Lung (tissue), 12 donors: Measurements from ENCODE around the gene RIC1. TPM values are rescaled to one million over a fixed set of nuclear protein-coding genes. Genes with fewer than 3 reads are reported as not detected.

Experiments
- ATAC-seq: fragments of 200-7000 bp; cut with Tn5 transposase; one replicate; pipeline ENCODE4 v1.9.1; 2020; ENCODE audit warnings: moderate number of reproducible peaks; ENCODE audit not compliant: insufficient read depth, low FRiP score
- DNase-seq, 3 donors: peaks; one replicate each; pipeline ENCODE4 v3.0.0-alpha.2; 2013 to 2017
- H3K27ac ChIP-seq, 2 donors: one replicate each; pipeline ENCODE4 v1.5.1; 2013; ENCODE audit warnings: mild to moderate bottlenecking in 2 of 2, moderate library complexity in 2 of 2, control low read depth in 1 of 2, inconsistent platforms in 1 of 2, low read depth in 1 of 2, low read length in 1 of 2
- H3K27me3 ChIP-seq, 3 donors: one replicate each; pipeline ENCODE4 v1.5.1; 2013; ENCODE audit warnings: low read length in 2 of 3; ENCODE audit not compliant: control insufficient read depth in 3 of 3, insufficient read depth in 3 of 3
- H3K36me3 ChIP-seq, 4 donors: one replicate each; pipeline ENCODE4 v1.5.1; 2013; ENCODE audit warnings: low read length in 4 of 4, mild to moderate bottlenecking in 1 of 4, moderate library complexity in 1 of 4; ENCODE audit not compliant: control insufficient read depth in 4 of 4, insufficient read depth in 4 of 4
- H3K4me1 ChIP-seq, 5 donors: one replicate each; pipeline ENCODE4 v1.5.1; 2013; ENCODE audit warnings: low read length in 5 of 5, mild to moderate bottlenecking in 2 of 5, moderate library complexity in 1 of 5; ENCODE audit not compliant: control insufficient read depth in 5 of 5, insufficient read depth in 5 of 5
- H3K4me3 ChIP-seq: one replicate; pipeline ENCODE4 v1.5.1; 2013; ENCODE audit warnings: mild to moderate bottlenecking, control low read depth, moderate library complexity
- H3K9ac ChIP-seq, 2 donors: one replicate each; pipeline ENCODE4 v1.5.1; 2013; ENCODE audit warnings: low read length in 2 of 2, control low read depth in 1 of 2; ENCODE audit not compliant: insufficient read depth in 1 of 2
- H3K9me3 ChIP-seq, 4 donors: one replicate each; pipeline ENCODE4 v1.5.1; 2013; ENCODE audit warnings: low read length in 3 of 4, mild to moderate bottlenecking in 1 of 4, moderate library complexity in 1 of 4; ENCODE audit not compliant: control insufficient read depth in 4 of 4, insufficient read depth in 3 of 4
- WGBS, 2 donors: extraction: QIAGEN DNeasy Blood & Tissue Kit; methylation state at CpG; one replicate each; pipeline ENCODE4 v1.1.7; 2013; 5-methylcytosine and 5-hydroxymethylcytosine counted together
- polyA plus RNA-seq, 2 donors: library from polyadenylated mRNA; stranded (reverse); fragments of 200-250 nt; gene quantifications; one replicate each; pipeline ENCODE4 v1.2.1, GENCODE V29; 2013
- total RNA-seq, 2 donors: library from RNA; depleted of rRNA in 1 of 2; stranded (reverse); fragments of >200 nt in 1 of 2; gene quantifications; one replicate each; pipeline ENCODE4 v1.2.1, GENCODE V29; 2014 to 2021
- TF ChIP-seq, protein P1 (sequence below): IDR thresholded peaks from 2 replicates; pipeline ENCODE4 v1.5.1; 2012; ENCODE audit warnings: mild to moderate bottlenecking; ENCODE audit errors: control extremely low read depth, extremely low read depth
- donor health status: control.
- donor health status: control.
- donor health status: Bipolar disorder and iron deficiency.
- donor health status: healthy.
- donor health status: DM: yes; HTN: yes; CAD: no.

RIC1 gene
- total and polyA plus RNA-seq, 4 donors: 3.5 to 46.0 (median 14.4) TPM

DNA sequence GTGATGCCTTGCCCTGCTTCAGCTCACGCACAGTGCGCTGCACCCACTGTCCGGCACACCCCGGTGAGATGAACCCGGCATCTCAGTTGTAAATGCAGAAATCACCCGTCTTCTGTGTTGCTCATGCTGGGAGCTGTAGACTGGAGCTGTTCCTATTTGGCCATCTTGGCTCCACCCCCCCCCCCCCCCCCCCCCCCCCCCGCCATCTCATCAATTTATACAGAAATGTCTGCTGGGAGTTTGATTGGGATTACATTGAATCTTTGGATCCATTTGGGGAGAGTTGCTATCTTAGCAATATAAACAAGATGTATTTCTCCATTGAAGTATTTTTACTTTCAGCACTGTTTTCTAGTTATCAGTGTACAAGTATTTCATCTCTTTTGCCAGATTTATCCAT lies 55.2 kb downstream of the RIC1 start:
- TF ChIP-seq, protein P1, sequence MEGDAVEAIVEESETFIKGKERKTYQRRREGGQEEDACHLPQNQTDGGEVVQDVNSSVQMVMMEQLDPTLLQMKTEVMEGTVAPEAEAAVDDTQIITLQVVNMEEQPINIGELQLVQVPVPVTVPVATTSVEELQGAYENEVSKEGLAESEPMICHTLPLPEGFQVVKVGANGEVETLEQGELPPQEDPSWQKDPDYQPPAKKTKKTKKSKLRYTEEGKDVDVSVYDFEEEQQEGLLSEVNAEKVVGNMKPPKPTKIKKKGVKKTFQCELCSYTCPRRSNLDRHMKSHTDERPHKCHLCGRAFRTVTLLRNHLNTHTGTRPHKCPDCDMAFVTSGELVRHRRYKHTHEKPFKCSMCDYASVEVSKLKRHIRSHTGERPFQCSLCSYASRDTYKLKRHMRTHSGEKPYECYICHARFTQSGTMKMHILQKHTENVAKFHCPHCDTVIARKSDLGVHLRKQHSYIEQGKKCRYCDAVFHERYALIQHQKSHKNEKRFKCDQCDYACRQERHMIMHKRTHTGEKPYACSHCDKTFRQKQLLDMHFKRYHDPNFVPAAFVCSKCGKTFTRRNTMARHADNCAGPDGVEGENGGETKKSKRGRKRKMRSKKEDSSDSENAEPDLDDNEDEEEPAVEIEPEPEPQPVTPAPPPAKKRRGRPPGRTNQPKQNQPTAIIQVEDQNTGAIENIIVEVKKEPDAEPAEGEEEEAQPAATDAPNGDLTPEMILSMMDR: no peak
- ATAC-seq (no peak), DNase-seq (peak in 1 of 3 donors; percentile 12)
- Histone ChIP-seq H3K27ac (no peak overlapping the region), H3K4me1 (peaks cover 0 to 2% (median 0%) of the 10 kb centered on the region in 5 donors), H3K9me3 (no peaks in the 10 kb centered on the region), H3K9ac (no peak overlapping the region), H3K36me3 (no peaks in the 10 kb centered on the region), H3K4me3 (no peak overlapping the region), H3K27me3 (no peaks in the 10 kb centered on the region)
- WGBS, 2 donors: 96 to 97% methylated on average over 7 of the region's 7 CpGs

DNA sequence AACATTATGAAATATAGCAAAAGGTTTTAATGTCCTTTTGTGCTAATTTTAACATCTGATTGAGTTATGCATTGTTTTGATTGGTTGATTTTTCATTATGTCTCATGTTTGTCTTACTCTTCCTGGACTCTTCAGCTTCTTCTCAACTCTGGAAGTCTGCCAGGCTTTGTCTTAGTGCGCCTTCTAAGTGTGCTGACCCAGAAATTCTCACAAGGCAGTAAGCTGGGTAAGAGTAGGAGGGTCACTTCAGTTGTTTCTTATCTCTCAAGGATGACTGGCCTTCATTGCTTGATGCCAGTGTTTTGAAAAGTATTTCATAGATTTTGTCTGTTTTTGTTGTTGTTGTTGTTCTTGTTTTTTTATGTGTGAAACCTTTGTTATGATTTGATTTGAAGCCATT lies 59.2 kb downstream of the RIC1 start:
- no peak for ATAC-seq
- H3K4me3 ChIP-seq: no peak overlapping the region
- H3K9me3 ChIP-seq: no peaks in the 10 kb centered on the region
- H3K4me1 ChIP-seq: peaks cover 0 to 2% (median 0%) of the 10 kb centered on the region in 5 donors
- no peaks in the 10 kb centered on the region for H3K27me3 ChIP-seq
- peak in 1 of 3 donors; percentile 53 for DNase-seq
- WGBS, 2 donors: 54 to 82% methylated on average over 1 of the region's 1 CpG
- no peak overlapping the region for H3K9ac ChIP-seq
- TF ChIP-seq, protein P1: no peak
- no peak overlapping the region for H3K27ac ChIP-seq
- H3K36me3 ChIP-seq: no peaks in the 10 kb centered on the region

DNA sequence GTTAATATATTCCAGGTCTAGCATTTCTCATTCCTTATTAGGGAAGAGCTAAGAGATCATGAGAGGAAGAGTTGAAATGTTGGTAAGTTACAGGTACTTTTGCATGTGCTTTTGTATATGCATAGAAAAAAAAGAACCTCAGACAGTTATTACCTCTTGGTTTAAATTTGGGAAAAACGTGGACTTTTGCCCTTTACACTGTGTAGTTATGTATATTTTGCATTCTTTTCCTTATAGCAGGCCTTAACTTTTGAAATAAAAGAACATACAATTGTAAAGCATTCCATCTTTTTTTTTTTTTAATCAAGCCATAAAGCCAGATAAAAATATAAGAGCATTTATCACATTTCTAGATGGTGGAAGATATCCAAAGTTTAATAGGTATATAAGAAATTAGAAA lies 61.4 kb downstream of the RIC1 start:
- Histone ChIP-seq H3K4me1 (peaks cover 0 to 2% (median 0%) of the 10 kb centered on the region in 5 donors), H3K4me3 (no peak overlapping the region), H3K27ac (no peak overlapping the region), H3K36me3 (no peaks in the 10 kb centered on the region), H3K27me3 (no peaks in the 10 kb centered on the region), H3K9me3 (no peaks in the 10 kb centered on the region), H3K9ac (no peak overlapping the region)
- ATAC-seq (no peak), DNase-seq (no peak)
- TF ChIP-seq, protein P1: no peak
- WGBS, 2 donors: 94 to 95% methylated on average over 1 of the region's 1 CpG

GRCh38 chr9:5695860-5696259 lies 67.0 kb downstream of the RIC1 start:
- WGBS, 2 donors: 94 to 97% methylated on average over 2 of the region's 2 CpGs
- no peak overlapping the region for H3K27ac ChIP-seq

More at GRCh38 chr9:5695860-5696259, 67.0 kb downstream of the RIC1 start:
- Histone ChIP-seq H3K4me3 (no peak overlapping the region), H3K9ac (no peak overlapping the region), H3K36me3 (peaks cover 0 to 3% (median 0%) of the 10 kb centered on the region in 4 donors), H3K27me3 (no peaks in the 10 kb centered on the region), H3K4me1 (peaks cover 0 to 5% (median 2%) of the 10 kb centered on the region in 5 donors), H3K9me3 (no peaks in the 10 kb centered on the region)
- no peak for DNase-seq
- TF ChIP-seq, protein P1: no peak
- ATAC-seq: no peak
